ENCODE measurements around the gene C11orf91. TPM values are rescaled to one million over a fixed set of nuclear protein-coding genes. Genes with fewer than 3 reads are reported as not detected.

C11orf91 gene
- total and polyA plus RNA-seq, 12 donors, result 0.22 to 0.27 TPM; not detected in 10

DNA sequence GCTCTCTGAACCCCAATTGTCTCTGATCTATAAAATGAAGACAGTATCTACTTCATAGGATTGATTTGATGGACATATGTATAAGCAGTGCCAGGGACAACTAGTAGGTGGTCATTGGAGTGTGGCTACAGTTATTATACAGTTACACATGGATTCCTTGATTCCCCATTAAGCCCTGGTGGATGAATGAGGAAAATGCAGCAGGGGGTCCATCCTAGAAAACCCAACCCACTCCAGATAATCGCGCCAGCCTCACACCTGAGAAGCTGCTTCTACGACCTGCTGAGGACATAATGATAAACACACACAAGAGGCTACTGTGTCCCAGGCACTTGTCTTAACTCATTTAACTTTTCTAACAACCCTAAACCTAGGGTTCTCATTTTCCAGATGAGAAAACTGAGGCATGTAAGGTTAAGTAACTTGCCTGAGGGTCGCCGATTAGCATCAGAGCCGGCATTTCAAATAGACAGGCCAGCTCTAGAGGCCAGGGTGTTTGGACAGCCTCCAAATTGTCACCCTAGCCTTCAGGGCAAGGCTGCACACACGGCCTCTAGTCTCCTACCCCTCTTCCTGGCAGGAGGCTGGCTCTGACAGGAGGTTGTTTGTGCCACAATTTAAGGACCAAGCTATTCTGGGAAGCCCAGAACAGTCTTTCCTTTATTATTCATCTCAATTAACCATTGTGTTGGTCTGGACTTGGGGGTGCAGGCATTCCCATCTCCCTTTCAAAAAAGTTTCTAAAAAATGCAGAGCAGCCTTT, 3.8 kb upstream of the C11orf91 start:
- intact Hi-C loops (cut with DNase I), result no loop called here
- peaks cover 0 to 11% of the 10 kb centered on the region in 2 donors for H3K36me3 ChIP-seq (replicated peaks in 1 of 2)
- no peaks in the 10 kb centered on the region for H3K9me3 ChIP-seq (replicated peaks in 1 of 3)
- 51 to 62% (median 56%) methylated on average over 7 of the region's 7 CpGs for WGBS, 4 donors
- TF ChIP-seq POLR2A (IDR thresholded peaks at IDR 0.05), result no peak
- TF ChIP-seq, protein P1, sequence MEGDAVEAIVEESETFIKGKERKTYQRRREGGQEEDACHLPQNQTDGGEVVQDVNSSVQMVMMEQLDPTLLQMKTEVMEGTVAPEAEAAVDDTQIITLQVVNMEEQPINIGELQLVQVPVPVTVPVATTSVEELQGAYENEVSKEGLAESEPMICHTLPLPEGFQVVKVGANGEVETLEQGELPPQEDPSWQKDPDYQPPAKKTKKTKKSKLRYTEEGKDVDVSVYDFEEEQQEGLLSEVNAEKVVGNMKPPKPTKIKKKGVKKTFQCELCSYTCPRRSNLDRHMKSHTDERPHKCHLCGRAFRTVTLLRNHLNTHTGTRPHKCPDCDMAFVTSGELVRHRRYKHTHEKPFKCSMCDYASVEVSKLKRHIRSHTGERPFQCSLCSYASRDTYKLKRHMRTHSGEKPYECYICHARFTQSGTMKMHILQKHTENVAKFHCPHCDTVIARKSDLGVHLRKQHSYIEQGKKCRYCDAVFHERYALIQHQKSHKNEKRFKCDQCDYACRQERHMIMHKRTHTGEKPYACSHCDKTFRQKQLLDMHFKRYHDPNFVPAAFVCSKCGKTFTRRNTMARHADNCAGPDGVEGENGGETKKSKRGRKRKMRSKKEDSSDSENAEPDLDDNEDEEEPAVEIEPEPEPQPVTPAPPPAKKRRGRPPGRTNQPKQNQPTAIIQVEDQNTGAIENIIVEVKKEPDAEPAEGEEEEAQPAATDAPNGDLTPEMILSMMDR (IDR thresholded peaks at IDR 0.05), result peak in 1 of 6 experiments; percentile 12
- peaks cover 15 to 42% of the 10 kb centered on the region in 2 donors for H3K4me1 ChIP-seq (replicated peaks in 1 of 2)
- H3K27me3 ChIP-seq, result no peaks in the 10 kb centered on the region
- peak in 2 of 7 donors; percentile 21 to 35 for DNase-seq
- H3K27ac ChIP-seq, result peak overlapping the region in 3 of 5 donors; percentile 7 to 72 (median 40)
- no peak overlapping the region for H3K4me3 ChIP-seq

DNA sequence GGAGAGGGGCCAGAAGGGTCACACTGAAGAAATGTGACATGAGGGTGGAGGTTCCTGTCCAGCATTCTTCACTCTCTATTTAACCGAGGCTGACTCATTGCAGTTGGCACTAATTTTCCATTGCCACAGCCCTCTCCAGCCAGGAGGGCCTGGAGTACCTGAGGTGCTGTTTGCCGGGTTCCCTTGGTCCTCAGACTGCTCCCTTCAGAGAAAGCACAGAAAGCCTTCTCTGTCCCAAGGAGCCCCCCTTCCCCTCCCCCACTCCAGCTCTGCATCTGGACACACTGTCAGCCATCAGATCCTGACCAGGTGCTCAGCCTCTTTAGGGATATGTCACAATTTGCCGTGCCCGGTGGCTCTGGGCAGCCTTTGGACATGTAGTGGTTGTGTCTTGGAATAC, 3.2 kb upstream of the C11orf91 start:
- WGBS, 4 donors, result 52 to 72% (median 61%) methylated on average over 3 to 4 of the region's 4 CpGs
- H3K4me1 ChIP-seq (replicated peaks in 1 of 2), result peaks cover 15 to 45% of the 10 kb centered on the region in 2 donors
- H3K27ac ChIP-seq, result peak overlapping the region in 3 of 5 donors; percentile 7 to 72 (median 40)
- DNase-seq, result peak in 6 of 7 donors; percentile 45 to 75 (median 62)
- H3K27me3 ChIP-seq, result no peaks in the 10 kb centered on the region
- TF ChIP-seq POLR2A (IDR thresholded peaks at IDR 0.05), result no peak
- no peak overlapping the region for H3K4me3 ChIP-seq
- peaks cover 0 to 5% of the 10 kb centered on the region in 2 donors for H3K36me3 ChIP-seq (replicated peaks in 1 of 2)
- H3K9me3 ChIP-seq (replicated peaks in 1 of 3), result no peaks in the 10 kb centered on the region
- intact Hi-C loops (cut with DNase I), result no loop called here

DNA sequence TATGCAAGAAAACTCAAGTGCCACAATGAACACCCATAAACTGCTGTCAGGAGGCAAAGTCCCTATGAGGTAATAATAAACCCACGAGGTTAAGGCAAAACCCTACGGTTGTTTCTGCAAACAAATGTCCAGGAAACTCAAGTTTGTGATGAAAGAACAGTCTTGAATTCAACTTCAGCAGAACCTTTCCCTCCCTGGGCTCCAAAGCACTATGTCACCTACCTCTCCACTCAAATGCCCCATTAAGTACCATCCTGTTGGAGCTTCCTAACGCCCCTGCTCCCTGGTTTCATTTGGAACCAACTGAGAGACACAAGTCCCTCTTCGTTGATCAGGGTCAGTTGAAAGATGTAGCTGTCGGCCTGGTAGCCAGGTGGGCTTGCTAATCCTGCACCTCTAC, 2.6 kb upstream of the C11orf91 start:
- Histone ChIP-seq H3K9me3 (replicated peaks in 1 of 3) (no peaks in the 10 kb centered on the region), H3K4me1 (replicated peaks in 1 of 2) (peaks cover 15 to 45% of the 10 kb centered on the region in 2 donors), H3K4me3 (no peak overlapping the region), H3K27ac (peak overlapping the region in 1 of 5 donors; percentile 71), H3K36me3 (replicated peaks in 1 of 2) (no peaks in the 10 kb centered on the region), H3K27me3 (no peaks in the 10 kb centered on the region)
- intact Hi-C loops (cut with DNase I), result no loop called here
- no peak for TF ChIP-seq POLR2A (IDR thresholded peaks at IDR 0.05)
- TF ChIP-seq, protein P1 (IDR thresholded peaks at IDR 0.05), result no peak
- WGBS, 4 donors, result 68 to 81% (median 75%) methylated on average over 5 of the region's 5 CpGs
- no peak for DNase-seq

DNA sequence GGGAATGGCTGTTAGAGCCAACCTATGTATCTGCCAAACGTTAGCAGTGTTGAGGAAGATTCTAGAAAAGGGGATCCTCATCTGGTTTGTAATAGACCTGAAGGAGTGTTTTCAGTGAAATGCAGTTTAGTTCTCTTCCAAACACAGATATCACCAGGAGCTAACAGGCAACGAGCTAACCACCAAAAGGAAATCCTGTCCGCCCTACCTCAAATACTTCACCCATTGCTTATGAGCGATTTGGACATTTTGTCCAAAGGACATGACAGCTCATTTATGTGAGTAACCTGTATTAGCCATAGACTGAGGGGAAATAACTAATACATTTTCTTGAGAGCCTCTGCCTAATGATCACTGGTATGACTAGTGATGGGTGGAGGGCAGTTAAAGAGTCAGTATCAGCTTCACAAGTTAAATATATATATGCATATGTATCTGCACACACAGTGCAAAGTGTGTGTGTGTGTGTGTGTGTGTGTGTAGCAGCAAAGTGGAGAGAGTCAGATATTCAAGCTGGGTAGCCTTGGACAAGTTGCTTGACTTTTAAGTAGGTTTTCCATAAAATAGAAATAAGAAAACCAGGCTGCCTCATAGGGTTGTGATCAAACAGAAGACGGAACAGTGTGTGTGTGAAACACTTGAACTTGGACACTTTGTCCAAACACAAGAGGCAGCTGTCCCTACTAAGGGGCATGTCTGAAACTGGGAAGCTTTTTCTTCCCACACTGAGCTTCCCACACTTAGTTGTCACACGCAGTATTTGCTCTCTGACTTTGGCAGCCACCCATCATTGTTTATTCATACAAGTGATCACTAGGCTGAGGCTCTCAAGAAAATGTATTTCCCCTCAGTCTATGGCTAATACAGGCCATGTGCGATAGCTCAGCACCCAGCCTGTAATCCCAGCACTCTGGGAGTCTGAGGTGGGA, 940 bp upstream of the C11orf91 start:
- no peak for TF ChIP-seq POLR2A (IDR thresholded peaks at IDR 0.05)
- TF ChIP-seq, protein P1 (IDR thresholded peaks at IDR 0.05), result no peak
- intact Hi-C loops (cut with DNase I), result no loop called here
- Histone ChIP-seq H3K9me3 (replicated peaks in 1 of 3) (no peaks in the 10 kb centered on the region), H3K36me3 (replicated peaks in 1 of 2) (no peaks in the 10 kb centered on the region), H3K4me3 (peak overlapping the region in 2 of 4 donors; percentile 45 to 47), H3K4me1 (replicated peaks in 1 of 2) (peaks cover 15 to 38% of the 10 kb centered on the region in 2 donors), H3K27me3 (no peaks in the 10 kb centered on the region), H3K27ac (peak overlapping the region; percentile 43 to 81 (median 54))
- WGBS, 4 donors, result 28 to 40% (median 31%) methylated on average over 7 of the region's 7 CpGs
- peak in 2 of 7 donors; percentile 16 to 39 for DNase-seq
